ENCODE measurements around the gene SIK2.
"Not testable (repeated sequence)": the region's sequence is repeated elsewhere in the genome, so short reads cannot be mapped to it uniquely, and the experiment has no call there.

The SIK2 gene

DNA sequence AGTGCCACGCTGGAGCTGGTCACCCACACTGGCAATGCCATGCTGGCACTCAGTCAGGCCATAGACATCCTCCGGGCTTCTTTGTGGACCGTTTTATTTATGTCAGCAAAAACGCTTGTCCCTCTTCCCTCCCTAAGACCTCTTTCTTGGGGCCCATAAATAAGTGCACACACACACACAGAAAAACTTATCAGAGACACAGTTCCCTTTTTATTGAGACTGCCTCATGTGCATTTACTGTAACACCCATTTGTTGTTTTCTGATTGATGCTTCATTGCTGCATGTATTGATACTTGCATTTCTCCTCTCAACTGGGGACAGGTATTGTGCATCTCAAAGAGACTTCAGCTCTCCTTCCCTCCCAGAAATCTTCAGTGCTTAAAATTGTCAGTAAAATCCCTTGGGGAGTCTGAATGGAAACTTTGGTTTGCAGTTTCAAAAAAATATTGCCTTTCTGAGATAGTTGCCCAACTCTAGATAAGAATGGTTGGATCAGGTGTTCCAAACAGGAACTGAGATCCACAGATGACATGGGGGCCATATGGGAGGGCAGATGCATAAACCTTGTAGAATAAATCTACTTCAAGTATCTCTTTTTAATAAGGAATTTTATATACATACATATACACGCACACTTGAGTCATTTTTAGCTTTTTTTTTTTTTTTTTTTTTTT lies 113.0 kb downstream of the SIK2 start:
- Mint-ChIP-seq H3K9me3 (no peaks in the 10 kb centered on the region), H3K27ac (no peak overlapping the region), H3K4me3 (no peak overlapping the region), H3K4me1 (no peaks in the 10 kb centered on the region), H3K27me3 (no peaks in the 10 kb centered on the region)
- ATAC-seq, result no peak
- no peak for DNase-seq

DNA sequence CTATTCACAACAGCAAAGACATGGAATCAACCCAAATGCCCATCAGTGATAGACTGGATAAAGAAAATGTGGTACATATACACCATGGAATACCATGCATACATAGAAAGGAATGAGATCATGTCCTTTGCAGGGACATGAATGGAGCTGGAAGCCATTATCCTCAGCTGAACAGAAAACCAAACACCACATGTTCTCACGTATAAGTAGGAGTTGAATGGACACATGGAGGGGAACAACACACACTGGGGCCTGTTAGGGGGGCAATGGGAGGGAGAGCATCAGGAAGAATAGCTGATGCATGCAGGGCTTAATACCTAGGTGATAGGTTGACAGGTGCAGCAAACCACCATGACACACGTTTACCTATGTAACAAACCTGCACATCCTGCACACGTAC lies 115.4 kb downstream of the SIK2 start:
- not testable (repeated sequence) for DNase-seq, H3K4me3 Mint-ChIP-seq, H3K4me1 Mint-ChIP-seq, H3K9me3 Mint-ChIP-seq, H3K27me3 Mint-ChIP-seq, H3K27ac Mint-ChIP-seq, ATAC-seq

DNA sequence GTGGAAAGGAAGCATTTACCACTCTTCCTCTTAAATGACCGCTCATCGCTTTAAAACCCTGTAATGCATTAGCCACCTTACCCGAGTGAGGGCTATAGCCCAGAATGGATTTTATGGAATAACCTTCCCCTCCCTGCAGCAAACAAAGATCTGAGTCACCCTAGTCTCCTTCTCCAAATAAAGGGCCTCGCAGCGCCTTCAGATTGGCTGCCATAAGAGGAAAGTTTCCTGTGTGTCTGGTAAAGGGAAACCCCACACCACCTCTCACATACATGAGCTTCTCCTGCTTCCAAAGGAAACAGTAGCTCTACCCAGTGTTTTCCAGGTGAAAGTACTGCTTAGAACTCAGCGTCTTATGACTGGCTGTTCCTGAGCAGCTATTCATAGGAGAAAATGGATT lies 116.2 kb downstream of the SIK2 start:
- no peaks in the 10 kb centered on the region for H3K9me3 Mint-ChIP-seq
- H3K4me3 Mint-ChIP-seq, result no peak overlapping the region
- ATAC-seq (no peak), DNase-seq (no peak)
- no peaks in the 10 kb centered on the region for H3K4me1 Mint-ChIP-seq
- H3K27me3 Mint-ChIP-seq, result no peaks in the 10 kb centered on the region
- no peak overlapping the region for H3K27ac Mint-ChIP-seq

DNA sequence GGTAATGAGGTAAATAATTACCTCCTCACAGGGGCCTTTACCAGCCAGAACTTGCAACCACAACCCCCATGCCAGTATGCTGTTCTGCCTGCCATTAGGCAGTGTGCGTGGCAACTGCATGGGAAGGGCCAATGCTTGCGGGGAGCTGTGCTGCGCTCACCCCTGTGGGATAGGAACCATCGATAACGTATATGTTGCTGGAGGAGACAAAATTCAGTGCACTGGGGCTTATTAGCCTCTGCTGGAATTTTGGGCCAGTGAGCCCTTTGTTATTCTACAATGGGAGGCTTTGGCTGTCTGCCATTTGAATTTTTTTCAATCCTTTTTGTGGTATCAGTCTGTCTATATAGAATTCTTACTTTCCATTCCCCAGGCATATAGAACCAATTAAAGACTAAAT lies 116.6 kb downstream of the SIK2 start:
- ATAC-seq, result no peak
- Mint-ChIP-seq H3K27ac (no peak overlapping the region), H3K4me1 (no peaks in the 10 kb centered on the region), H3K4me3 (no peak overlapping the region), H3K9me3 (no peaks in the 10 kb centered on the region), H3K27me3 (no peaks in the 10 kb centered on the region)
- DNase-seq, result no peak

DNA sequence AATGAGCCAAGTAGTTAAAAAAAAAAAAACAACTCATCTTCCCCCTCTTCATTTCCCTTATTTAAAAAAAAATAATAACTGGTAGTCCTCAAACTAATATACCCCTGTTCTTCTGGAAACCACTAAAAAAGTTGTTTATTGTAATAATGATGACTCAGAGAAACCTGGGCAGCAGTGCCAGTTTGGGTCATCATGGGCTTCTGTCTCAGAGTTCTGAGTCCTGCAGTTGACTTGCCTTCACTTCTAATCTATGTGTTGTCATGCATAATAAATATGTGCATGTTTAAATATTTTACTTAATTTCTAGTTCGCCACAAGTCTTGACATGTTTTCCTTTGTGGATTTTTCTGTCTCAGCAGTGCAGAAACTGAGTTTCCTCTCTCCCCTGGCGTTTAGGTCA lies 117.1 kb downstream of the SIK2 start:
- no peaks in the 10 kb centered on the region for H3K4me1 Mint-ChIP-seq

DNA sequence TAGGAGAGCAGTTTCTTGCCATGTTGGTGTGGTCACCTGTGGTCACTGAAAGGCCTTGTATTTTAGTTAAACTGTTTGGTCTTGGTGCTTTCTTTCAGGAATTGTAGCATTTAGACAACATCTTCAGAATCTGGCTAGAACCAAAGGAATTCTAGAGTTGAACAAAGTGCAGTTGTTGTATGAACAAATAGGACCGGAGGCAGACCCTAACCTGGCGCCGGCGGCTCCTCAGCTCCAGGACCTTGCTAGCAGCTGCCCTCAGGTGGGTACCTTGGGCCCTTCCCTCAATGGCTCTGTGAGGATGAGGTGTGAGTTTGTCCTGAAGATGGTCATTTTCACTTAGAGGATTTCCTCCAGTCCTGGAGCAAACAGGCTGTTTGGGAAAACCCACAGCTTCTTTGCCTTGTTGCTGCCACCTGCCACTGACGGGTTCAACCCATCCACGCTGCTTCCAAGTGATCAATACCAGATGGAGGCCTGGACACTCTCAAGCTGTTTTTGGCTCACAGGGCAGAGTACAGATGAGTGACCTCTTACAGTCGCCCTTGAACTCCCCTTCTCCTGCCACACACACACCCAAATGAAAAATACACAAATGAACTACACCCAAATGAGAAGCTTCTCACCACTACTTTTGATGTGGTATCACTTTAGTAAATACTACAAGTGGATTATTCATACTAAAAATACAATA lies 118.7 kb downstream of the SIK2 start:
- ATAC-seq, result no peak
- Mint-ChIP-seq H3K27ac (peak overlapping the region in 1 of 2 donors; percentile 76), H3K4me1 (no peaks in the 10 kb centered on the region), H3K27me3 (no peaks in the 10 kb centered on the region), H3K9me3 (no peaks in the 10 kb centered on the region), H3K4me3 (no peak overlapping the region)
- no peak for DNase-seq

More for the DNA sequence above, 117.1 kb downstream of the SIK2 start:
- no peaks in the 10 kb centered on the region for H3K9me3 Mint-ChIP-seq
- H3K27ac Mint-ChIP-seq, result peak overlapping the region in 1 of 2 donors; percentile 67
- ATAC-seq (no peak), DNase-seq (no peak)
- no peak overlapping the region for H3K4me3 Mint-ChIP-seq
- no peaks in the 10 kb centered on the region for H3K27me3 Mint-ChIP-seq

DNA sequence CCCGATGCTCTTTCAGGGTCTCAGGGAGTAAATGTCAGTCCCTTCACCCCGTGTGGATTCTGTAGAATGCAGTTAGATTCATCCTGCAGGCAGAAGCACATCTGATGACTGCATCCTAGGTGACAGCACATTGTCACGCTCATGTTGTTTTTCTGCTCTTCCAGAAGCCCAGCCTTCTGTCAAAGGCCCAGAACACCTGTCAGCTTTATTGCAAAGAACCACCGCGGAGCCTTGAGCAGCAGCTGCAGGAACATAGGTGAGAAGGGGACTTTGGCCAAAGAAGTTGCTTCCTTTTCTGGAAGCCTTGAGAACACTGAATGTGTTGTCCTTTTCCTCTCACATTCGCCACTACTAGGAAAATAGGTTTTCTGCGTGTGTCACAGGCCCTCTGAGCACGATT lies 120.3 kb downstream of the SIK2 start:
- ATAC-seq, result no peak
- no peaks in the 10 kb centered on the region for H3K4me1 Mint-ChIP-seq
- no peak overlapping the region for H3K4me3 Mint-ChIP-seq
- H3K27ac Mint-ChIP-seq, result no peak overlapping the region
- H3K9me3 Mint-ChIP-seq, result no peaks in the 10 kb centered on the region
- H3K27me3 Mint-ChIP-seq, result no peaks in the 10 kb centered on the region
- DNase-seq, result no peak

DNA sequence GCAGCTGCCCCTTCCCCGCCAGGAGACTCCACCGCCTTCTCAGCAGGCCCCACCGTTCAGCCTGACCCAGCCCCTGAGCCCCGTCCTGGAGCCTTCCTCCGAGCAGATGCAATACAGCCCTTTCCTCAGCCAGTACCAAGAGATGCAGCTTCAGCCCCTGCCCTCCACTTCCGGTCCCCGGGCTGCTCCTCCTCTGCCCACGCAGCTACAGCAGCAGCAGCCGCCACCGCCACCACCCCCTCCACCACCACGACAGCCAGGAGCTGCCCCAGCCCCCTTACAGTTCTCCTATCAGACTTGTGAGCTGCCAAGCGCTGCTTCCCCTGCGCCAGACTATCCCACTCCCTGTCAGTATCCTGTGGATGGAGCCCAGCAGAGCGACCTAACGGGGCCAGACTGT lies 121.3 kb downstream of the SIK2 start:
- H3K4me1 Mint-ChIP-seq, result no peaks in the 10 kb centered on the region
- peak; percentile 31 for ATAC-seq
- H3K27me3 Mint-ChIP-seq, result no peaks in the 10 kb centered on the region
- DNase-seq, result no peak
- no peak overlapping the region for H3K4me3 Mint-ChIP-seq
- peak overlapping the region in 1 of 2 donors; percentile 89 for H3K27ac Mint-ChIP-seq
- no peaks in the 10 kb centered on the region for H3K9me3 Mint-ChIP-seq

DNA sequence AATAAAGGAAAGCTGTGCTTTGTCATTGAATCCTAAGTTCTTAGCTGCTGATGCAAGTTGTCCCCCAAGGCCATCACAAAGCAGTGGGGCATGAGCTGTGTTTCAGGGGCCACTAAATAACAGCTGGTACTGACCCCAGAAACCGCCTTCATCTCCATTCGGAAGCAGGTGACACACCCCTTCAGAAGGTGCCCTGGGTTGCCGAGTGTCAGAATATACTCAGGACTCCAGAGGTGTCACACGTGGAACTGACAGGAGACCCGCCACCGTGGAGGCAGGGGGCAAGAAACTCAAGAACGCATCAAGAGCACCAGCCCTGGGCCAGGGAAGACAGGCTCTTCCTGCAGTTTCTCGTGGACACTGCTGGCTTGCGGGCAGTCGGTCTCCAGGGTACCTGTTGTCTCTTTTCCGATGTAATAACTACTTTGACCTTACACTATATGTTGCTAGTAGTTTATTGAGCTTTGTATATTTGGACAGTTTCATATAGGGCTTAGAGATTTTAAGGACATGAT lies 122.4 kb downstream of the SIK2 start:
- DNase-seq, result no peak
- no peaks in the 10 kb centered on the region for H3K4me1 Mint-ChIP-seq
- no peaks in the 10 kb centered on the region for H3K27me3 Mint-ChIP-seq
- no peaks in the 10 kb centered on the region for H3K9me3 Mint-ChIP-seq
- no peak overlapping the region for H3K4me3 Mint-ChIP-seq
- ATAC-seq, result no peak
- no peak overlapping the region for H3K27ac Mint-ChIP-seq

DNA sequence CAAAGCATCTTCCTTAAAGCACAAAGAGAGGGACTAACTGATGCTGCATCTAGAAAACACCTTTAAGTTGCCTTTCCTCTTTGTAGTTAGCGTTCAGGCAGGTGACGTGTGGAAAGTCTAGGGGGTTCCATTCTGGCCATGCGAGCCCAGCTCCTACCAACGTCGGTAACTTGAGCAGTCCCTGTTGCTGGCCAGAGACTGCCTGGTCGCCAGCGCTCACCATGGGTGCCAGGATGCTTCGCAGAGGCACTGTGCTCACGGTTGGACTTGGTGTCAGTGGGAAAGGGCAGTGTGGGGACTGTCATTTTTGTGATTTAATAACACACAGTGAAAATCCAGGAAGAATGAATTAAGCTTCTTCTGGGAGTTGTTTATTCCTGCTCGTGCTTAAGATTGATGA lies 123.4 kb downstream of the SIK2 start:
- H3K4me3 Mint-ChIP-seq, result no peak overlapping the region
- H3K9me3 Mint-ChIP-seq, result no peaks in the 10 kb centered on the region
- no peaks in the 10 kb centered on the region for H3K4me1 Mint-ChIP-seq
- H3K27me3 Mint-ChIP-seq, result no peaks in the 10 kb centered on the region
- ATAC-seq (no peak), DNase-seq (no peak)
- no peak overlapping the region for H3K27ac Mint-ChIP-seq

DNA sequence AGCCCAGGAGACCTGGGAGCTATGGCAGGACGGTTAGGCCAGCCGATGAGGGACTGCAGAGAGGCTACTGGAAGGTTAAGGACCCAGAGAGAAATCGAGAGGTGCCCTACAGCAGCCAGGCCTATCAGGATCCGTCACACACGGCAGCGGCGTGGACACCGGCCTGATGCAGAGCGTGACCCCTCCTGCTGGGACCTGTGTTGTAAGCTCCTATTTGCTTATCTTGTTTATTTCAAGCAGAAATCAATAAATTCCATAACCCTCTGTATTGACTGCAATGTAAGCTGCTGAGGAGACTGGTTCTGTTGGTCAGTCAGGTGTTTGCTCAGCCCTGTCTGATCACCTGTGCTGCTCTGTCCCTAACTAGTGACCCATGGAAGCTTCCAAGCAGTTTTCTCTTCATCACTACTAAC lies 124.1 kb downstream of the SIK2 start:
- Mint-ChIP-seq H3K9me3 (no peaks in the 10 kb centered on the region), H3K4me3 (no peak overlapping the region), H3K4me1 (no peaks in the 10 kb centered on the region), H3K27me3 (no peaks in the 10 kb centered on the region), H3K27ac (peak overlapping the region in 1 of 2 donors; percentile 27)
- ATAC-seq (no peak), DNase-seq (no peak)

DNA sequence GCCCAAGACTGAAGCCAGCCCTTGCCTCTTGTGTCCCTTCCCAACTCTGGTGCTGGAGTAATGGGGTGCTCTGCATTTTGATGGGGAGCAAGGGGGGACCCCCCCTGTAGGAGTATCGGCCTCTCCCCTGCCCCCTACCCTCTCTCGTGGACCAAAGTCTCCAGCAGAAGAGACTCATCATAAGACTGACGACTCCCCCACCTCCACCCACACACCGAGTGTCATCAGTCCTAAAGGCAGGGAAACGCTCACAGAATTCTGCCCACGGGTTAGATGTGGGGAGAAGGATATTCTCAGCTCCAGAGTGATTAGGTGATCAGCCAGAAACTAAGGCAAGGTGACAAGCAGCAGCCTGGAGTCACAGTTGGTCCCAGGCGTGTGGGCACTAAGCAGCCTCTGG lies 125.2 kb downstream of the SIK2 start:
- Mint-ChIP-seq H3K4me3 (no peak overlapping the region), H3K27ac (peak overlapping the region in 1 of 2 donors; percentile 19), H3K4me1 (no peaks in the 10 kb centered on the region), H3K9me3 (no peaks in the 10 kb centered on the region), H3K27me3 (no peaks in the 10 kb centered on the region)
- peak; percentile 15 for ATAC-seq
- no peak for DNase-seq

DNA sequence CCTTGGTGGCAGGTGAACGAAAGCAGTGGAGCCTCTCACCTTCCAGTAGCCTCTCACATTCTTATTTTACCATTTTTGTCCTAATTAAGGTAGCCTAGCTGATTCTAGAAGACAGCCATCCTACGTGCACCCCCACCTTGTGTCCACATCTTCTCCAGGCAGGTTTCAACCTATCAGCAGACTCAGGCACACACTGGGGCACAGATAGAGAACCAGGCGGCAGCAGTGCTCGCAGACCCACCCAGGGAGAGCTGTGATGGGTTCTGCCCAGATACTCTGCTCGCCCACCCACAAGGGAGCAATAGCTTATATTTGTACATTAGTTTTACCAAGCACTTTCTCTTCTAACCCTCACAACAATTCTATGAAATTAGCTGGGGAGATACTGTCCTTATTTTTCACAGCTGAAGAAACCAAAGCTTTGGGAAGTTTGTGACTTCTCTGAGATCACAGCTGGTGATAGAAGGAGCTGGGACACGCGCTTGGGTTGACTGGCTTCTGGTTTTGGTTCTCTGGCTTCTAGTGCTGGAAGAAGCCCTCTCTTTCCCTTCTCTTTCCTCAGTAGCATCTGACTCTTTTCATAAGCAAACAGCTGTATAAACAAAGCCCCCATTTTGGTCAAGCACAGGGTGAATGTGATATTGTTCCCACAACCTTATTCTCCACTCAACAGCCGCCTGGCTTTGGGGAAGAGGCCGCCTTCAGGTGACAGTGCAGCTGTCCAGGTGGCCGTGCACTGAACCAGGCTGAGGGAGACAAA lies 127.0 kb downstream of the SIK2 start:
- no peaks in the 10 kb centered on the region for H3K27me3 Mint-ChIP-seq
- ATAC-seq (no peak), DNase-seq (no peak)
- H3K4me3 Mint-ChIP-seq, result no peak overlapping the region
- H3K4me1 Mint-ChIP-seq, result no peaks in the 10 kb centered on the region
- peak overlapping the region in 1 of 2 donors; percentile 67 for H3K27ac Mint-ChIP-seq
- H3K9me3 Mint-ChIP-seq, result no peaks in the 10 kb centered on the region

DNA sequence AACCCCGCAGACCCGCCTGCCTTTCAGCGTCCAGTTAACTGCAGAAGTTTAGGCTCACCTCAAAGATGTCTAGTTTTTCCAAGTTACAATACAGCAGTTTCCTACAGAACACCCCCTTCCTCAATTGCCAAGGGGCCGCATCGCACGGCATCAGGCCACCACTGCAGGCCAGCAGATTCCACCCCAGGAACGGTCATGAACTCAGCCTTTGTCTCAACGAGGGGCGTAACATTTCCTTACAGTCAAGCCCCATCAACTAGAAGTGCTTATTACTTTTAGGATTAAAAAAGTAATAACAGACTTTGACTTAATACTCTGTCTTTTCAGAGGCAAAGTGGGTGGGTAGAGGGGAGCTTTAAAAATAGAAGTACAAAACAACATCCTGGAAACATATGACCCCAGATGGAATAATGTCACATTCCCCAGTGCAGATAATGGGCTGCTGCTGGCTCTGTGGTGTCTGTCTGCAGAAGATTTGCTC lies 127.6 kb downstream of the SIK2 start:
- Mint-ChIP-seq H3K9me3 (no peaks in the 10 kb centered on the region), H3K4me3 (no peak overlapping the region), H3K27ac (peak overlapping the region in 1 of 2 donors; percentile 67), H3K27me3 (no peaks in the 10 kb centered on the region), H3K4me1 (no peaks in the 10 kb centered on the region)
- no peak for DNase-seq
- ATAC-seq, result no peak

DNA sequence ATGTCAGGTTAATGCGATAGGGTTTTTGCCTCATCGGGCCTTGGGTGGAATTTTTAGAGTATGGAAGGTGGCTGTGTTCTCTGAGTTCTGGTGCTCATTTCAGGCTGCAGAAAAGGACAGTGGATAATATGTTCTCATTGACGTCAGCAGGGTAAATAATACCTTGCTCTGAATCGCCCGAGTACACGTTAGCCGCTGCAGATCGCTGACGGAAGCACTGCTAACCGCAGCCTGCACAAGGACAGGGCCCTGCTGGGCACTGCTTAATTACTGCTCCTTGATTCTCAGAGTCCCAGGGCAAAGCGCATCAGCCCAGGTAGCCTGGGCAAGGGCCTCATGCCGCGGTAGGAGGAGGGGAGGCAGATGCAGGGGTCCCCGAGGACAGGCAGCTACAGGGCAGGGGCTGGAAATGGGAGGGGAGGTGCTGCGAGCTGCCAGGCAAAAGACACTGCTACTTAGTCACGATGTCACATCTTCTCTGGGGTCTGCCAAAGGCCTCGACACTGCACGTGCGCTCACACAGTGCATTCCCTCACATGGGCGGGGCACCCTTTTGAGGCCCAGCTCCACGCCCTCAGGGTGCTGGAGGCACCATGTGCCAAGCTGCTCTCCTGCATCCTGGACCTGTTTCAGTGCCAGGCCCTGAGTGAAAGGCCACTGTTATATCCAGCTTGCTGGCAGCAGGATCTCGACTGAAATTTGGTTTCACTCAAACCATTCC lies 128.8 kb downstream of the SIK2 start:
- ATAC-seq (no peak), DNase-seq (no peak)
- Mint-ChIP-seq H3K4me1 (peaks cover 1% of the 10 kb centered on the region), H3K9me3 (no peaks in the 10 kb centered on the region), H3K27me3 (no peaks in the 10 kb centered on the region), H3K27ac (no peak overlapping the region), H3K4me3 (no peak overlapping the region)
